HG02973 (cell line): ENCODE data around the gene SCAMP5.
A peak's percentile ranks its signal among the peaks of the same experiment; 100 is the strongest.

Source experiments
- ATAC-seq: cut with Tn5 transposase; IDR thresholded peaks from one replicate; pipeline ENCODE4 v1.9.1; 2021; ENCODE audit warnings: moderate library complexity; ENCODE audit not compliant: unreplicated experiment

The SCAMP5 gene

DNA sequence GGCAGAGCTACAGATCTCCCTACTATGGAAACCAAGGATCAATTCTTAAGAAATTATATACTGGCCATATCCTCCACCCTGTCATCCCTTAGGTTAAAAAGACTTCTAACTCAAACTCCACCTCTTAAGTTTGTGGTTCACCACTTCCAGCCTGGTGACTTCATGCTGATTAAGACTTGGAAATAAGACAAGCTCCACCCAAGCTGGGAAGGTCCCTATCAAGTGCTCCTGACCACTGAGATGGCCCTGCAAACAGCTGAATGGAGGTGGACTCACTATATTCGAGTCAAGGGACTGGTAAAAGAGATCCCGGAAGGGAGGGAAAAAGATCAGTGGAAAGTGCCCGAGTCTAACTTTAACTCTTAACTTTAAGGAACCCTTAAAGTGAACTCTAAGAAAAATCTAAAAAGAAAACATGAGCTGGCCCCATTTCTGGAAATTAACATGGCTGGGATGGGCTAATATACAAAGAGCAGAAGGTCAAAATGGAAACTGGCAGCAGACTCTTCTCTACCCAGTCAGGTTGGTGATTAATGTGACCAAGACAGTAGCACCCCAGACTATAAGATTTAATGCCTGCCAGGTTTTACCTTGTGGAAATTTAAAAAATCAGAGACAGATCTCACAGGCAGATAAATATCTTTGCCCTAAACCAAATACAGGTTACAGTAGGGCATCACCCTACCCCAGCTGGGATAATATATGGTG is 71.9 kb downstream of the SCAMP5 start:
- no peak for ATAC-seq

DNA sequence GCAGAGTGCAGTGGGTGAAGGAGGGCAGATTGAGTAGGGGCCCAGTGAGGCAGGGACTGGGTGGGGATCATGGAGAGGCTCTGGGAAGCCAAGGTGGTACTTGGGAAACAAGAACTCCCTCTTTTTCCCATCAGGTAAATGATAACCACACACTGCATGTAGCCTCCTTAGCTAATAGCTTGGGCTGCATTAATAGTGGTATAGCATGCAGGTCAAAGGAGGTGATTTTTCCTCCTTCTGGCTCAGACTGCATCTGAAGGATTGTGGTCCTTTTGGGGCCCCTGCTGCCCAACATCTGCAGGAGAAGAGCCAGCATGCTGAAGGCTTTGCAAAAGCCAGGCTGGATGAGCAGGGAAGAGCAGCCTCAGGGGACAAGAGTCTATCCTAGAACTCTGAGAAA is 73.4 kb downstream of the SCAMP5 start:
- ATAC-seq, result no peak

DNA sequence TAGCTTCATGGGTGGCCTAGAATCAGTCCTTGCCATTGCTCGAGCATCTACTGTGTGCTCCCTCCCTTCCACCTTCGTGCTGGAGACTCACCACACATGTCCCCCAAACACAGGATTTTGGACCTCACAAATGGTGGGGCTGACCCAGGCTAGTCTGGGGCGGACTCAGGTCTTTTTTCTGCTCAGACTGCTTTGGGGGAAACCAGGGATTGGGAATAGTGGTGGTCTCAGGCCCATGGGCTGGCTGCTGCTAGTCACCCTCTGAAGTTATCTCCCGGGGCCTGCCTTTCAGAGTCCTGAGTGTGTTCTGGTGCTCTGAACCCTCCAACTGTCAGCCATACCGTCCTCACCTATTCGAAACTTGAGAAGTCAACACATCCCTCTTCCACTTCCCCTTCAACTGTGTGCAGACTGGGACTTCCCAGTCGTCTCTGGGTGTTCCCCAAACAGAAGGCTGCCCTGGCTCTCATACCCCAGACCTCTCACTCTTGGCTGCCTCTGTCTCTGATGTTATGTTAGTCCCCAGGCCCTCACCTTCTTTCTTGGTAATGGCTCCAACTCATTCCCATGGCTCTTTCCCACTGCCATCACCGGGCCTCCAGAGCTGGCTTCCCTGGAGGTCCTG is 74.0 kb downstream of the SCAMP5 start:
- peak; percentile 80 for ATAC-seq

DNA sequence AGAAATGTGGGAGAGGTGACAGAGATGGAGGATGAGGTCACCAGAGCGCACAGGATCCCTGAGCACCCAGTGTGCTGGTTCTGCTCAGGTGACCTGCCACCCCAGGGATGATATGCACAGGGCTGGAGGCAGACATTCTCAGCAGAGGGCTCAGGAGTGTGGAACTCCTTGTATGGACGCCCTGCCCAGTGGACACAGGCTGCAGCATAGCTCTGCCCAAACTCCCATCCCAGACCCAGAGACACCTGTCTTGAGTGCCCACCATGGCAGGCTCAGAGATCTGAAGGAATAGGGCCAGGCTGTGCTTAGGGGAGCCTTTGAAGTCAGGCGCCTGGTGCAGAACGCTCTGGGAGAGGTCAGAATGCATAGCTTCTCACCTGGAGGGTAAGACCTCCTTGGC is 75.3 kb downstream of the SCAMP5 start:
- ATAC-seq, result no peak
